Left colon (tissue), 2 donors: ENCODE results near the gene RNF32. TPM values are rescaled to one million over a fixed set of nuclear protein-coding genes. Genes with fewer than 3 reads are reported as not detected.
A peak's percentile ranks its signal among the peaks of the same experiment; 100 is the strongest.
"Not testable (repeated sequence)": the region's sequence is repeated elsewhere in the genome, so short reads cannot be mapped to it uniquely, and the experiment has no call there.

Source experiments
- ATAC-seq: fragments of 200-7000 bp; cut with Tn5 transposase; one replicate; pipeline ENCODE4 v1.9.1; 2020; ENCODE audit warnings: mild to moderate bottlenecking, moderate library complexity
- DNase-seq, 2 donors: peaks; one replicate each; pipeline ENCODE4 v3.0.0-alpha.2; 2020
- intact Hi-C, 2 donors: fragments of 100-400 bp; cut with DNase I in 1 of 2; cut with micrococcal nuclease in 1 of 2; formaldehyde crosslinking; loops; one replicate each; pipeline versions ENCODE4 v1.11.2 to v1.14.0; 2022; cut with DNase I, micrococcal nuclease
- total RNA-seq, 2 donors: library from RNA; stranded (reverse); fragmentation: NEBNext Ultra II Directional; extraction: Animal tissue kit (Norgen Biotek cat#: 25700); gene quantifications; one replicate each; pipeline ENCODE4 v1.2.1, GENCODE V29; 2021
- donor health status: DM: no; HTN: no; CAD: no.
- donor health status: DM: yes; HTN: yes; CAD: no.

RNF32 gene
- total RNA-seq, 2 donors from 2014 or later = 2.8 to 3.6 TPM

DNA sequence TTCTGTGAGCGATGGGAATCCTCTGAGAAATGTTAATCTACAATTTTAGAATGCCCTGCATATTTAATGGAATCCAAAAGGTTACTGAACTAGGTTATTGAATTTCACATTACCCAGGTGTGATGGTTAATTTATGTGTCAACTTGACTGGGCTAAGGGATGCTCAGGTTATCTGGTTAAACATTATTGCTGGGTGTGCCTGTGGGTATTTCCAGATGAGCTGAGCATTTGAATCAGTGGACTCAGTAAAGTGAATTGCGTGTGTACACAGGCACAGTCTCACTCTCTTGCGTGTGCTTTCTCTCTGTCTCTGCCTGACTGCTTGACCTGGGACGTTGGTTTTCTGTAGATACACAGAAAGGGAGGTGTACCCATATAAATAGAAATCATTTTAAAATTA is 21.7 kb downstream of the RNF32 start:
- intact Hi-C loops = no loop called here
- ATAC-seq = peak; percentile 83
- DNase-seq = no peak

DNA sequence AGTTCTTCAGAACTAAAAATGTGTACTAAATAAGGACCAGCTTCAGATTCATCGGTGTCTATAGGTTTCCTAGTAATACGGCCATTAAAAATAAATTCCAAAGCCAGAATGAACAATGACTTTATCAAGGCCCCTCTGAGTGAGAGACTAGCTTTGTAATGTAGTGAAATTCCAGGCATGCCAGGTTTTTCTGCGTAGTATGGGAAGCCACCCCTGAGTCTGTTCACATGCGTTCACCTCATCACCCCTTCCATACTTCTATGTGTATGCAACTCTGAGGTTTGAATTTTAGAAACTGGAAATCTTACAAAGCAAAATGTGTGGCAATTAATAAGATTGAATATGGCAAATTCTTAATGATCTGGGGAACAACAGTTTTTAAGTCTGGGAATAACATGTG is 24.5 kb downstream of the RNF32 start:
- ATAC-seq (no peak), DNase-seq (no peak)
- intact Hi-C loops = no loop called here

DNA sequence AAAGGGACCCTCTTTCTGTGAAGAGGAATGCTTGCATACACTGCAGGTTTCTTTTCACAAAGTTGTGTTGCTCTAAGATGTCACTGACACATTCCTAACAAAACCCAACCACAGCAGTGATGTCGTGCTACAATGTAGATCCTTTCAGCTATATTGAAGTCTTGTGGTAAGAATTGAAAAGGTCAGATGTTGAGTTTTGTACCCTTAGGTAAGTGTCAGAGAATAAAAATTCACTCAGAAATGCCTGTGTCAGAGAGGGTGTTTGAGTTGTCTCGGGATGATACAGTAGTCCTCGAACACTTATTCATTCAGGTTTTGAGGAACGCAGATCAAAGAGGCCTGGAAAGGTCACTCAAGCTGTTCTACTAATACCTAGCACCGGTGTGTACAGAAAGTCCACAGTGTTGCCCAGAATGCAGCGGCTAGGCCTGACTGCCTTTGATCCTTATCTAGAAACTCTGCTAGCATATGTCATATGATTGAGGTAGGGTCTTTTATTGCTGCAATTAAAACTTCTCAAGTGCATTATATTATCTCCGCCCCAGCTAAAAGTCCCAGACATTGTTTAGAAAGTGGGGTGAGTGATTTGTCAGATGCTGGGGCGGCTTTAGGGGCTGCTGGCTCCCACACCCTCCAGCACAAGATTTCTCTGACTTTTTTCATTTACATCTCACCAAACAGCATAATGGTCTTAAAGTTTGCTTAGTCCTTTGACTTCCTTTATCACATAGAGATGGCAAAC is 26.0 kb downstream of the RNF32 start:
- intact Hi-C loops = no loop called here
- ATAC-seq (peak; percentile 75), DNase-seq (no peak)

DNA sequence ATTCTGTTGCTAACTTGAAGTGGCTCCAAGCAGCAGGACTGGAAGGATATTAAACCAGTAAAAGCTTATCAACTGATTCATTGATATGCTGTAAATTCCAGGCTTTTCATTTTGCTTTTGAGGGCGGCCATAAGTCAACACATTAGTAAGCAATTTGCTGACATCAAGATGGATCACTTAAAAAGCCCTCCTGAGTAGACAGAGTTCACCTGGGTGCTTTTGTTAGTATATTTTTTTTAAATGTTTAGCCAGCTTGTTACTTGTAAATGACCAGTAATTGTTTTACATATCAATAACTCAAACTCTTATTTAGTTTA is 26.5 kb downstream of the RNF32 start:
- ATAC-seq = no peak
- intact Hi-C loops = no loop called here

DNA sequence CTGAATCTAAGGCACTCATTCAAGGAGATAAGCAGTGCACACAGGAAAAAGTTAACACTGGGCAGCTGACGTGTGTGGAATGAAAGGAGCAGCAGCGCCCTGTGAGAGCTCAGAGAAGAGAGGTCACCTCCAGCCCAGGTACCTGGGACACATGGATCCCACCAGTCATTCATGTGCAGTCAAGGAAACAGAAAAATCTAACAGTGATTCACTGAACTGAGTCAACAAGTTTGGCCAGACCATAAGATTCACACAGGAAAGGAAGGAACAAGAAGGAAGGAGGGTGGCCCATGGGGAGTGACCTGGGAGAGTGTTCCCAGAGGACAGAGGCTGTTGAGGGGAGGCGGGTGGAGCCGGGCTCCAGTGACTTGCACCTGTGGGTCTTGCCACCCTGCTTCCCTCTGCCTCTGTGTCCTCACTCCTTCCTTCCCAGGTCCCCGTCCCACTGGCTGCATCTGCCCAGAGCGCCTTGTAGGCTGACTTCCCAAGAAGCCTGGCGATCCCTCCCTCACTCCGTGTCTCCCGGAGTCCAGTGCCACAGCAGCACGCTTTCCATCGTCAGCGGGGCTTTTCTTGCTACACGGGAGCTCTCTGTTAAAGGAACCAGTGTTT is 27.7 kb downstream of the RNF32 start:
- ATAC-seq = peak; percentile 72
- DNase-seq = peak; percentile 26 to 31
- intact Hi-C loops = no loop called here

More for the DNA sequence above, 26.5 kb downstream of the RNF32 start:
- no peak for DNase-seq

DNA sequence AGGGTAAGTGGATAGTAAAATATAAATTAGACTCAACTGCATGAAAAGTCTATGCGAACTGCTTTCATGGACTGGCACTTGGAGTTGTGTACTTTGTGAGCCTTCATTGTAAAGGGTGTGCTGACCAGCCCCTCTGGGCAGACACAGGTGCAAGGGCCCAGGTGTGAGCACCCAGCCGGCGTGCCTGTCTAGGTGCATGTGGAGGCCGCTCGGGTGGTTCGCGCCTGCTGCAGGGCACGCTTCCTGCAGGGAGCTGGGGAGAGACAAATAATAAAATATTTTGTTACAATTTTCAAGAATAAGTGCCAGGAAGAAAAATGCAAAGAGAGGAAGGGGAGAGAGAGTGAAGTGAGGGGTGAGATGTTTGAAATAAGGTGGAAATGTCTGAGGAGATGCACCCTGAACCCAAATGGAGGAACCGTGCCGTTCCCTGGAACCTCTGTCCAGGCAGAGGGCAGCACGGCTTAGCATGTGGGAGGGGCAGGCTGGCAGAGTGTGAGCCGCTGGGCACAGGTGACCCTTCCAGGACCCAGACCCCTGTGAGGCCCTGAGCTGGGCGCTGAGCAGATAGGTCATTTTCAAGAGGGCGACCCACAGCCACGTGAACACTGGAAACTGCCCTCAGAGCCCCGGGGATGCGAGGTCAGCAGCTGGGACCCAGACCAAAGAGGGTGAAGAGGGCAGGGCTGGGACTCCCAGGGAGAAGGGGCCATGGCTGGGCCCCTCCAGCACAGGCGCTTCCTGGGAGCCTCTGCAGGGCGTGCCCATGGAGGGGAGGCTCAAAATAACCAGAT is 28.7 kb downstream of the RNF32 start:
- DNase-seq = no peak
- no peak for ATAC-seq
- intact Hi-C loops = no loop called here

DNA sequence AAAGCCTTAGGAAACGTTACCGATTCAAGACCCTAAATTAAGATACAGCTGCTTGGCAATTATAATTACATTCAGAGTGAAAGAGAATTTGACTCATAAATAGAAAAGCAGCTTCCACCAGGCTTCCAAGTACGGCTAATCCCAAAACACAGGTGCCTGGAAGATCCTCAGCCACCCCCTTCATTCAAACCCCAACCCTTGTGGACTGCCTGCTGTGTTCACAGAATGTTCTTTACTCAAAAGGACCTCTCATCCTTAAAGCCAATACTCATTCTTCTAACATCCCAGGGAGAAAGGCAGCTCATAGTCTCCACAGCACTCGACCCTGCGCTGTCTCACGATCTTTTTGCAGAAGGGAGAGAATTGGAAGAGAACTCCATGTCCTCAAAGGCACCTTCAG is 32.9 kb downstream of the RNF32 start:
- DNase-seq (no peak), ATAC-seq (no peak)
- intact Hi-C loops = no loop called here

DNA sequence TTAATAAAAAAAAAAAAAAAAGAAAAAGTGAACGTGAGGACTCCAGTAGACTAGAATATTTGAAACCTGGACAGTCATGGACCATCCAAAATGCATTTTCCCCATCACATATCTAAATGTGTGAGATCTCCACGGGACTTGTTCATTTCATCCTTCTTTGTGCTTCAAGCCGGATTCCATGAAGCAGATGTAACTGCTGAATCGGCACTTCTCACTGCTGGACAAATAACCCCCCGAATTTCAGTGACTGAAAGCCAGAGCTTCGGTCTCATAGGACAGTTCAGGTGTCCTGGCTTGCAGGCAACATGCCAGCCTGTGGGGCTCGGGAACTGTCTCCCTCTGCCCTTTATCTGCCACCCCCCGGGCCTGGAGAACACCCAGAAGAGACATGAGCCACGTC is 33.3 kb downstream of the RNF32 start:
- intact Hi-C loops = no loop called here
- DNase-seq (no peak), ATAC-seq (no peak)

DNA sequence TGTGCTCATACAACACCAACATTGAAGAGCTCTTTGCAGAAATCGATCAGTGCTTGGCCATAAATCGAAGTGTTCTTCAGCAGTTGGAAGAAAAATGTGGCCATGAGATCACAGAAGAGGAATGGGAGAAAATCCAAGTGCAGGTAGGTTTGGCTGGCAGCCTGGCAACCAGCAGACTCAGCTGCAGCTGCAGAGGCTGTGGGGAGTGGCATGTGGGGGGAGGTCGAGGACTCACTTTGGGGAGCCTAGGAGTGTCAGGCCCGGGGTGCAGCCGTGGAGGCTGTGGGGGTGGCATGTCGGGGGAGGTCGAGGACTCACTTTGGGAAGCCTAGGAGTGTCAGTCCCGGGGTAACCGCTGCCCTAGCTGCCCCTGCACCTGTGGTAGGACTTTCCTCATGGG is 35.1 kb downstream of the RNF32 start:
- intact Hi-C loops = no loop called here
- no peak for ATAC-seq
- no peak for DNase-seq

DNA sequence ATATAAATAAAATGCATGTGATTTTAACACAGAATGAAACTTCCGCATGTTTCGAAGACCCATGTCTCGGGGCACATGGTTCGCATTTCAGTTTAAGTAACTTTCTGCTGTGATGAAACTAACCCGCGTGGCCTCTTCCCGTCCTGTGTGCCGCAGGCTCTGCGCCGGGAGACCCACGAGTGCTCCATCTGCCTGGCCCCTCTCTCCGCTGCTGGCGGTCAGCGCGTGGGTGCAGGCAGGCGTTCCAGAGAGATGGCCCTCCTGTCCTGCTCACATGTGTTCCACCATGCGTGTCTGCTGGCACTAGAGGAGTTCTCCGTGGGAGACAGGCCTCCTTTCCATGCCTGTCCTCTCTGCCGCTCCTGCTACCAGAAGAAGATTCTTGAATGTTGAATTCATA is 35.7 kb downstream of the RNF32 start:
- no peak for DNase-seq
- intact Hi-C loops = no loop called here
- ATAC-seq = no peak

DNA sequence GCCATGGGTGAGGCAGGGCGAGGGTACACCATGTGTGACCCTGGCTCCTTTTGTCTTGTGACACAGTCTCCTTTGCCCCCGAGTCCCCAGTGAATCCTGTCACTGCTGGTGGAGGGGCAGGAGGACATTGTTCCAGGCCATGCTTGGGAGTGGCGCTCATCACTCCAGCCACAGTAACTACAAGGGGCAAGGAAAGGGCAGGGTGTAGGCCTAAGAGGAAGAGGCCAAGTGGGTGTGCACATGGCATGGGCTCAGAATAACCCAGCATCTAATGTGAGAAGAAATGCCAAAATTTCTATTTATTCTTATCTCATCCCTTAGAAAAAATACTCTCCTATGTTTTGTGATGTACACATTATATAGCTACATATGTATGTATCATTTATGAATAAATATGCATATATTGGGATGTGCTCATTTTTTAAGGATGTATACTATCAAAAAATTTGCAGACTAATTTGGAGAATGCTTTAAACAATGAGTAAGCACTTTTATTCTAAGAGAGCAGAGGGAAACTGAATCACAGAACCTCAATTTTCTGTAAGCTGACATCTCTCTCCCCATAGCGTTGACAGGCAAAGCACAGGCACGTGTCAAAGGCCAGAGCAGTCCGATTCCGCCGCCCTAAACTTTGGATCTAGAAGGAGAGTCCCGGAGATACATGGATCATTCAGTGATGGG is 36.9 kb downstream of the RNF32 start:
- no peak for DNase-seq
- no peak for ATAC-seq
- intact Hi-C loops = no loop called here

DNA sequence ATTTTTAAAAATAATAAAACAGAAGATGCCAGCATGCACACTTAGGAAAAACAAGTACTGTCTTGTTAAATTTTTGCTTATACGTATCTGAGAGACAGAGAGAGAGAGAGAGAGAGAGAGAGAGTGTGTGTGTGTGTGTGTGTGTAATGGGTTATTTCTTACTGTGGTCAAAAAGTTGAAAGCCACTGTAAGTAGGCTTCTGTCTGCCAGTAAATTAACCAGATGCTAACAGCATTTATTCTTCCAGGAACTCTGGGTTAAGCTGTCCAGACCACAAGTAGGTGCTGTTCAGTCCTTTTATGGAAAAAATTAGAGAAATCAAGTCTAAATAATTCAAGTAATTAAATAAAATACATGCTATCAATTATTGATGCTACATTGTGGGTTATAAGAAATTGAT is 39.7 kb downstream of the RNF32 start:
- DNase-seq = no peak
- ATAC-seq = no peak
- intact Hi-C loops = no loop called here

DNA sequence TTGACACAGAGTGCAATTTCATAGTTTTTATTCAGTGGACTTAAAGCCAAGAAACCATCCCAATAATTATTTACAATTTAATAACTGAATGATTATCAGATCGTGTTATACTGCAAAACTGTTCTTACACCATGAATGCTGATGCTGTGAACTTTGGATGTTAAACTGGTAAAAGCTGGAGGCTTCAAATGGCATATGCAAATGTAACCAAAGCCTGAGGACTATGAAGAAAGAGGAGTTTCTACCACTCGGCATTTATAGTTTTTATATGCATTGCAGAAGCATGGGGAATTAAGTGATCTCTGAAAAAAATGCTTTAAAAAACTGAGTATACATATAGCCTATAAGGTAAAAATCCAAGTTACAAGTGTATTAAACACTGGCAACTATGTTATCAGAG is 42.4 kb downstream of the RNF32 start:
- DNase-seq (no peak), ATAC-seq (no peak)
- intact Hi-C loops = no loop called here

DNA sequence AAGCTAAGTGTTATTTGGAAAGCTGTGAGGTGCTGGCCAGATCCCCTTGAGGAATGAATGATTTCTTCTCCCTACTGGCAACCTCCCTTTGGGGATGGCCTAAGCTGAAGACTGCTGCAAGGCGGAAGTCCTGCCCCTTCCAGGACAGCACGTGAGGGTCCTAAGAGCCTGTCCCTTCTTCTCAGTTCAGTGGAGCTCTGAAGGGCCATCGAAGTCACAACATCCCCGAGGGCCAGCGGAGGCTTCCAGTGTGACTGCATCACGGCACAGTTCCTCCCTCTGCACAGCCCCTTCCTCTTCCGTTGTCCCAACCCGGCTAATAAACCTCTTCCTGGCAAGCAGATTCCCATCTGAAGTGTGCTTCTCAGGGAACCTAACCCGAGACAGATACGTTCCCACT is 43.7 kb downstream of the RNF32 start:
- DNase-seq (no peak), ATAC-seq (no peak)
- intact Hi-C loops = no loop called here

DNA sequence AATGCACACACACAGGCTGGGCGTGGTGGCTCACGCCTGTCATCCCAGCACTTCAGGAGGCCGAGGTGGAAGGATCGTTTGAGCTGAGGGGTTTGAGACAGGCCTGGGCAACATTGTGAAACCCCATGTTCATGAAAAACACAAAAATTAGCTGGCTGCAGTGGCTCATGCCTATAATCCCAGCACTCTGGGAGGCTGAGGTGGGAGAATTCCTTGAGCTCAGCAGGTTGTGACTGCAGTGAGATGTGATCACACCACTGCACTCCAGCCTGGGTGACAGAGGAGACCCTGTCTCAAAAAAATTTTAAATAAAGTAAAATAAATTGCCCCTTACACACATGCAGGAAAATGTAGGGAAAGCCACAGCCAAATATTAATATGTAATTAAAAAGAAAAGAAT is 44.1 kb downstream of the RNF32 start:
- DNase-seq (no peak), ATAC-seq (no peak)
- intact Hi-C loops = no loop called here

DNA sequence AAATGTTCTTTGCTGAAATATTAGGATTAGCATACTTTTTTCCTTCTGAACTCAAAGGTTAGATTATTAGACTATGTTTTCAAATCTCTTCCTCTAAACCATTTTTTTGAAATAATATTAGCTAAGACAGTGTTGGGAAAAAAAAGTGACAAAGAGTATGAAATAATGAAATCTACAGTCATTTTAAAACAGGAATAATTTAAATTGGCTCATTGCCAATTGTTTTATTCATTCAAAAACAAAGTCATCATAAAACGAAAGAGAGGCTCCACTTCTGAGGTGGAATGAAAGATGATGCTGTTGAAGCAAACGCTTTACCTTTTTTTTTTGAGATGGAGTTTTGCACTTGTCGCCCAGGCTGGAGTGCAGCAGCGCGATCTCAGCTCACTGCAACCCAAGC is 51.2 kb downstream of the RNF32 start:
- intact Hi-C loops = no loop called here
- ATAC-seq = no peak
- DNase-seq = no peak

DNA sequence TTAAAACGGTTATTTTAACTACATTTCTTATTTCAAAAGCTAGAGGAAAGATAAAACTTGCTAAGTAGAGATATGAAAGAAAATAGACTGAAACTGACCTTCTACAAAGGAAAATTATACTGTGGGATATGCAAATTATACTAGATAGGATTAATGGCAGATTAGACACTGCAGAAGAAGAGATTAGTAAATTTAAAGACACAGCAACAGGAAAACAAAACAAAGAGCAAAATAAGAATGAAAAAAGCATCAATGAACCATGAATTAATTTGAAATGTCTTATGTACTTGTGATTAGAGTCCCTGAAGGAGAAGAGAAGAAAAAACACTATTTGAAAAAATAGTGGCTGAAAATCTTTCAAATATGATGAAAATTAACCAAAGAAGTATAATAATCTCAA is 52.3 kb downstream of the RNF32 start:
- intact Hi-C loops = no loop called here
- ATAC-seq = no peak
- no peak for DNase-seq

DNA sequence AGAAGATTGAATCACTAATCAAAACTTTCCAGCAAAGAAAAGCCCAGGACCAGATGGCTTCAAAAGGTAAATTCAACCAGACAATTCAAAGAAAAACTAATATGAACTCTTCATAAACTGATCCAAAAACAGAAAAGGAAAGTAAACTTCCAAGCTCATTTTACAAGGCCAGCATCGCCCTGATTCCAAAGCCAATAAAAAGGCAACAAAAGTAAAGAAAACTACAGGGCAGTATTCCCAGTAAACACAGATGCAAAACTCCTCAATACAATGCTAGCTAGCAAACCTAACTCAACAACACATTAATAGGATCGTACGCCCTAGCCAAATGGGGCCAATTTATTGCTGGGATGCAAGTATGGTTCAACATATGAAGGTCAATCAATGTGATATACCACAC is 53.1 kb downstream of the RNF32 start:
- ATAC-seq = peak; percentile 67
- intact Hi-C loops = no loop called here
- DNase-seq = no peak

DNA sequence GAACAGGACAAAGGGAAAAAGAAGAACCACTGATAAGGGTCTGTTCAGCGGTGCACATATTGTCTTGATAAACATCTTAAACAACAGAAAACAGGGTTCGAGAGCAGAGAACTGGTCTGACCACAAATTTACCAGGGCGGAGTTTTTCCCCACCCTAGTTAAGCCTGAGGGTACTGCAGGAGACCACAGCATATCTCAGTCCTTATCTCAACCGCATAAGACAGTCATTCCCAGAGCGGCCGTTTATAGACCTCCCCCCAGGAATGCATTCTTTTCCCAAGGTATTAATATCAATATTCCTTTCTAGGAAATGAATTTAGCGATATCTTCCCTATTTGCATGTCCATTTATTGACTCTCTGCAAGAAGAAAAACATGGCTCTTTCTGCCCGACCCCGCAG is 56.7 kb downstream of the RNF32 start:
- ATAC-seq, intact Hi-C loops, DNase-seq: not testable (repeated sequence)

DNA sequence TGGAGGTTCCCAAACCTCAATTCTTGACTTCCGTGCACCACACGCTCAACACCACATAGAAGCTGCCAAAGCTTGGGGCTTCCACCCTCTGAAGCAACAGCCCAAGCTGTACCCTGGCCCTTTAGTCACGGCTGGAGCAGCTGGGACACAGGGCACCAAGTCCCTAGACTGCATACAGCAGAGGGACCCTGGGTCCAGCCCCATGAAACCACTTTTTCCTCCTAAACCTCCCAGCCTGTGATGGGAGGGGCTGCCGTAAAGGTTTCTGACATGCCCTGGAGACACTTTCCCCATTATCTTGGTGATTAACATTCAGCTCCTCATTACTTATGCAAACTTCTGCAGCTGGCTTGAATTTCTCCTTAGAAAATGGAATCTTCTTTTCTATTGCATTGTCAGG is 57.9 kb downstream of the RNF32 start:
- intact Hi-C loops, DNase-seq, ATAC-seq: not testable (repeated sequence)
